Tibial artery (tissue), 4 donors: ENCODE results near the gene LACC1.

Source experiments
- DNase-seq, 2 donors: peaks; one replicate each; pipeline ENCODE4 v3.0.0-alpha.2; 2019
- H3K27ac ChIP-seq, 2 donors: fragments of 200-600 bp; sonication (generic) in 1 of 2; 1 replicate in 1 of 2; 2 replicates in 1 of 2; pipeline ENCODE4 v1.5.1; 2018 to 2019; ENCODE audit warnings: mild to moderate bottlenecking in 1 of 2
- H3K27me3 ChIP-seq, 2 donors: fragments of 200-600 bp; sonication (generic) in 1 of 2; one replicate each; pipeline versions ENCODE4 v1.5.1 to v1.6.0; 2016 to 2019
- H3K36me3 ChIP-seq, 3 donors: fragments of 200-600 bp; sonication (generic) in 2 of 3; one replicate each; pipeline ENCODE4 v1.5.1; 2016 to 2019; ENCODE audit warnings: mild to moderate bottlenecking in 2 of 3
- H3K4me1 ChIP-seq, 4 donors: fragments of 200-600 bp; sonication (generic) in 2 of 4; 1 replicate in 3 of 4; 2 replicates in 1 of 4; pipeline ENCODE4 v1.5.1; 2016 to 2019
- H3K4me3 ChIP-seq, 2 donors: fragments of 200-600 bp; sonication (generic) in 1 of 2; 1 replicate in 1 of 2; 2 replicates in 1 of 2; pipeline ENCODE4 v1.5.1; 2018 to 2019; ENCODE audit warnings: mild to moderate bottlenecking in 2 of 2
- H3K9me3 ChIP-seq, 3 donors: fragments of 200-600 bp; sonication (generic) in 1 of 3; one replicate each; pipeline ENCODE4 v1.5.1; 2016 to 2019
- CTCF ChIP-seq, 2 experiments: fragments of 200-600 bp in 1 of 2; fragments of 450-650 bp in 1 of 2; IDR thresholded peaks; one replicate each; pipeline ENCODE4 v1.5.1; 2017 to 2019; ENCODE audit warnings: antibody characterized with exemption in 2 of 2, mild to moderate bottlenecking in 1 of 2, moderate library complexity in 1 of 2
- intact Hi-C: fragments of 100-400 bp; cut with DNase I; formaldehyde crosslinking; loops from one replicate; pipeline ENCODE4 v1.15.0; 2023; ENCODE audit warnings: low total_unique reads

Gene LACC1

GRCh38 chr13:43908156-43909126 is 28.7 kb downstream of the LACC1 start:
- Histone ChIP-seq H3K27ac (no peak overlapping the region), H3K4me1 (peaks cover 0 to 28% (median 5%) of the 10 kb centered on the region in 4 donors), H3K4me3 (no peak overlapping the region), H3K9me3 (no peaks in the 10 kb centered on the region), H3K36me3 (no peaks in the 10 kb centered on the region), H3K27me3 (no peaks in the 10 kb centered on the region)
- peak; percentile 52 to 75 for TF ChIP-seq CTCF (IDR thresholded peaks at IDR 0.05)
- DNase-seq: no peak
- intact Hi-C loops: loop anchor here (5.0 to 10.0 kb wide), 3 partner anchors 529 to 1066 kb away; no protein-coding TSS in a partner anchor

- Histone ChIP-seq H3K27ac (no peak overlapping the region), H3K9me3 (no peaks in the 10 kb centered on the region), H3K36me3 (no peaks in the 10 kb centered on the region), H3K27me3 (no peaks in the 10 kb centered on the region), H3K4me3 (no peak overlapping the region), H3K4me1 (peaks cover 0 to 40% (median 5%) of the 10 kb centered on the region in 4 donors)
- no peak for DNase-seq
- intact Hi-C loops: loop anchor here (10.0 kb wide), 1 partner anchor 134 kb away; no protein-coding TSS in a partner anchor
- TF ChIP-seq CTCF (IDR thresholded peaks at IDR 0.05): no peak
Observed at GRCh38 chr13:43910856-43911255, 31.2 kb downstream of the LACC1 start.

GRCh38 chr13:43911278-43911677 is 31.6 kb downstream of the LACC1 start:
- intact Hi-C loops: loop anchor here (10.0 kb wide), 1 partner anchor 134 kb away; no protein-coding TSS in a partner anchor
- Histone ChIP-seq H3K36me3 (no peaks in the 10 kb centered on the region), H3K27ac (no peak overlapping the region), H3K27me3 (no peaks in the 10 kb centered on the region), H3K9me3 (no peaks in the 10 kb centered on the region), H3K4me1 (peaks cover 0 to 42% (median 5%) of the 10 kb centered on the region in 4 donors), H3K4me3 (no peak overlapping the region)
- DNase-seq: no peak
- TF ChIP-seq CTCF (IDR thresholded peaks at IDR 0.05): no peak

- Histone ChIP-seq H3K27me3 (no peaks in the 10 kb centered on the region), H3K4me1 (peaks cover 0 to 42% (median 5%) of the 10 kb centered on the region in 4 donors), H3K9me3 (no peaks in the 10 kb centered on the region), H3K4me3 (no peak overlapping the region), H3K36me3 (no peaks in the 10 kb centered on the region), H3K27ac (no peak overlapping the region)
- no peak for DNase-seq
- intact Hi-C loops: loop anchor here (10.0 kb wide), 1 partner anchor 133 kb away; no protein-coding TSS in a partner anchor
- no peak for TF ChIP-seq CTCF (IDR thresholded peaks at IDR 0.05)
Observed at GRCh38 chr13:43911871-43912270, 32.2 kb downstream of the LACC1 start.

- Histone ChIP-seq H3K4me1 (peaks cover 0 to 34% (median 0%) of the 10 kb centered on the region in 4 donors), H3K4me3 (no peak overlapping the region), H3K9me3 (no peaks in the 10 kb centered on the region), H3K27me3 (no peaks in the 10 kb centered on the region), H3K36me3 (no peaks in the 10 kb centered on the region), H3K27ac (peak overlapping the region in 1 of 2 donors; percentile 45)
- no peak for DNase-seq
- intact Hi-C loops: loop anchor here (10.0 kb wide), 1 partner anchor 129 kb away; no protein-coding TSS in a partner anchor
- no peak for TF ChIP-seq CTCF (IDR thresholded peaks at IDR 0.05)
Observed at GRCh38 chr13:43915451-43915850, 35.7 kb downstream of the LACC1 start.
